GM18873 (cell line): Measurements from ENCODE around the gene AADACL3.
"Not testable (repeated sequence)": the region's sequence is repeated elsewhere in the genome, so short reads cannot be mapped to it uniquely, and the experiment has no call there.

ENCODE experiments used
- ATAC-seq: cut with Tn5 transposase; IDR thresholded peaks from one replicate; pipeline ENCODE4 v1.9.1; 2021; ENCODE audit warnings: mild to moderate bottlenecking, moderate library complexity, moderate number of reproducible peaks; ENCODE audit not compliant: unreplicated experiment, low FRiP score

Gene AADACL3

GRCh38 chr1:12713651-12714050 lies 2.3 kb upstream of the AADACL3 start:
- ATAC-seq = not testable (repeated sequence)

GRCh38 chr1:12714710-12715475 lies 1.0 kb upstream of the AADACL3 start:
- no peak for ATAC-seq

DNA sequence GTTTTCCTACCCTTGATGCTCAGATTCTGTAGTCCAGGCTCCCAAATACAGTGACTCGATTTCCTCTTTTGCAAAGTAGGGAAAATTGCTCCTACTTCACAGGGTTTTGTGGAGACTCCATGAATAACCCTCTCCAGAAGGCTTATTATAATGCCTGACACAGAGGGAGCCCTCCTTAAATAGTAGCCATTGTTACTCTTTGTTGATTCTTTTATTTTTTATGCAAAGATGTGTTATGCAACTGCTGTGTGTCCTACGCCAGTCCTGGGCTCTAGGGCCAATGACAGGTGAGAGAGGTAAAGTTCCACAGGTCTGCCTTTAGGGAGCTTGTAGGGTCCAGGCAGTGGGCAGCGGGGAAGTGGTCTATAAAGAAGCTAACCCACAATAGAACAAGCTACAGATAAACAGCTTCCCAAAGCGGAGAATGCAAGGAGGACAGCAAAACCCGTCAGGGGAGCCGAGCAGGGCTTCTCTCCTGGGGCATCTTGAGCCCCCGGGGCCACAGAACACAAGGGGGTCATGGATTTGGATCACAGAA lies 1.5 kb downstream of the AADACL3 start:
- no peak for ATAC-seq

- no peak for ATAC-seq
Measured at GRCh38 chr1:12722626-12723025, 6.7 kb downstream of the AADACL3 start.

DNA sequence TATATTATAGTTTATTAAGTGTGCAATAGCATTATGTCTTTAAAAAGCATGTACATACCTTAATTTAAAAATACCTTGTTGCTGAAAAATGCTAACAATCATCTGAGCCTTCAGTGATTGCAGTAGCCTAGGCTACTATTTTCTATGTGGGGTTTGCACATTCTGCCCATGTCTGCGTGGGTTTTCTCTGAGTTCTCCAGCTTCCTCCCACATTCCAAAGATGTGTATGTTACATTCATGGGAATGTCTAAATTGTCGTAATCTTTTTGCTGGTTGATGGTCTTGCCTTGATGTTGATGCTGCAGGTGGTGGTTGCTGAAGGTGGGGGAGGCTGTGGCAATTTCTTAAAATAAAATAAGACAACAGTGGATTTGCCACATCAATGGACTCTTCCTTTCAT lies 12.5 kb downstream of the AADACL3 start:
- ATAC-seq = no peak

DNA sequence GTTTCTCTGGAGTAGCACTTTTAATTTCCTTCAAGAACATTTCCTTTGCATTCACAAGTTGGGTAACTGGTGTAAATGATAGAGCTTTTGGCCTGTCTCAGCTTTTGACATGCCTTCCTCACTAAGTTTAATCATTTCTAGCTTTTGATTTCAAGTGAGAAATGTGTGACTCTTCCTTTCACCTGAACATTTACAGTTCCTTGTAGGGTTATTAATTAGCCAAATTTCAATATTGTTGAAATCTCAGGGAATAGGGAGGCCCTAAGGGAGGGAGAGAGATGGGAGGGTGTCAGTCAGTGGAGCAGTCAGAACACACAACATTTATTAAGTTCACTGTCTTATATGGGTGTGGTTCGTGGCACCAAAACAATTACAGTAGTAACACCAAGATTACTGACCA lies 14.2 kb downstream of the AADACL3 start:
- ATAC-seq = no peak

GRCh38 chr1:12731084-12731483 lies 15.2 kb downstream of the AADACL3 start:
- not testable (repeated sequence) for ATAC-seq

DNA sequence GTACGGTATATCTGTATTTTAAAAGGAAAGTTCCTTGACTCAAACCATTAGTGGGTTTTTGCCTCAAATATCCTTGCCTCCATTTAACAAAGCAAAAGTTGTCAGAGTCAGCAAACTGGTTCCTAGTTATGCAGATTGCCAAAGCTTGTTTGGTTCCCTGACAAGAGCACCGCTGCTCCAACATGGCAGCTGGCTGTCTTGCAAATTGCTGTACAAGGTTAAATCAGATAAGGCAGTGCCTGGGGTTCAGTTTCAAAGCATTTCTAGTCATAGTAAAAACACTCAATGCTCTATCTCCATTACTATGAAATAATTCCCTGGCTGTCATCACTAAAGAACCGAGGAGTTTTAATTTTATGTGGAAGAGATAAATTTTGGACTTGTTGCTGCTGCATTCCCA lies 18.7 kb downstream of the AADACL3 start:
- no peak for ATAC-seq

GRCh38 chr1:12738934-12739333 lies 23.0 kb downstream of the AADACL3 start:
- no peak for ATAC-seq

DNA sequence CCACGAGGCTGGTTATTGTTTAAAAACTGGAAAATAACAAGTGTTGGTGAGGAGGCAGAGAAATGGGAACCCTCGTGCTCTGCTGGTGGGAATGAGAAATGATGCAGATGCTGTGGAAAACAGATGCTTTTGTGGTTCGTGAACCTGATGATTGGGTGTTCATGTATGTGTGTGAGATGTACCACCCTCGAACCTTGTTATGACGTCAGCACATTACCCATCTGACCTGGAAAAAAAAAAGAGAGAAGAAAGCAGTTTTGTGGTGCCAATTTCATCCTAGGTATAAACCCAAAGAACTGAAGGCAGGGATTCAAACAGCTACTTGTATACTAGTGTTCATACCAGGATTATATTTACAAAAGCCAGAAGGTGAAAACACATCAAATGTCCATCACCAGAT lies 23.7 kb downstream of the AADACL3 start:
- ATAC-seq = no peak

DNA sequence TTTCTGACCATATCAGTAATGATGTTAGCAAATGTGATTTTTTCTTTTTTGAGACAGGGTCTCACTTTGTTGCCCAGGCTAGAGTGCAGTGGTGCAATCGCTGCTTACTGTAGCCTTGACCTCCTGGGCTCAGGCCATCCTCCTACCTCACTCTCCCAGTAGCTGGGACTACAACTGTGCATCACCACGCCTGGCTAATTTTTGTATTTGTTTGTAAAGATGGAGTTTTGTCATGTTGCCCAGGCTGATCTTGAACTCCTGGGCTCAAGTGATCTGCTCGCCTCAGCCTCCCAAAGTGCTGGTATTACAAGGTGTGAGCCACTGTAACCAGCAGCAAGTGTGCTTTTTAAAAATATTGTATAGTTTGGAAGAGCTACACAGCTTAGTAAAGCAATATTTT lies 26.0 kb downstream of the AADACL3 start:
- no peak for ATAC-seq

DNA sequence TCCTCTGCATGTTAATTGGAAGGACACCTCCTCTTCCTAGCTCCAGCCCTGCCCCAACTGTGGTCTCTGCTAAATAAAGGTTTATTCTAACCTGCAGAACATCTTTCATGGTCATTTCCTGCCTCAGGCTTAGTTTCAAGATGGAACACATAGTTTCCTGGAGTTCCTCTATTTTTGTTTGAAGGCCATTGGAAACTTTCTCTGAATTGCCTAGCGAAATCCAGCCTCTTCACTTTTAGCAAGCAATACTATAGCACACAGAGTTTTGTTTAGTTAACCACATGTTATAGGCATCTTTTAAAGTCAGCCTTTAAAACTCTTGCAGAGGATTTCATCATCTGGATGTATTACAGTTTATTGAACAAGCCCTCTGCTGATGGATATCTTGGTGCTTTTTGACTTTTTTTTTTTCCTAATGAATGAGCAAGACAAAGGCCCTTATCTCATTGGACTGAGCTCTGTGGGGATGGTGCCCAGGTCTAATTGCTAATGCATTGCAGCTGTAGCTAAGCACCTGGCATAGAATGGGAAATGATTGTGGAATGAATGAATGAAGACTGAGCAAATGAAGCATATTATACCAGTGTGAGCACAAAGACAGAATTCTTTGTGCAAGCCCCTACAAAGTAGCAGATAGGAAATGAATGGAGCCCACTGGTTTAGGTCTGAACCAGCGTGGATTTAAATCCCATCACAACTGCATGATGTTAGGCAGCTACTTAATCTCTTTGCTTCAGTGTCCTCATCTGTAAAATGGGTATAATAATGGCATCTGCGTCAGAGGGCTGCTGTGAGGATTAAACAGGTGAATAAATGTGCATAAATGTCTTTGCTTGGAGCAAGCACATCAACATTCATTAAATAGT lies 29.4 kb downstream of the AADACL3 start:
- no peak for ATAC-seq

GRCh38 chr1:12745992-12746323 lies 30.0 kb downstream of the AADACL3 start, which contains the start of gene CFAP107:
TSS of gene CFAP107 (plus strand) at chr1:12746200. CDS start at chr1:12746431, 231 bp downstream.
- no peak for ATAC-seq

- ATAC-seq = no peak
Measured at GRCh38 chr1:12748778-12749355, 33.0 kb downstream of the AADACL3 start.

DNA sequence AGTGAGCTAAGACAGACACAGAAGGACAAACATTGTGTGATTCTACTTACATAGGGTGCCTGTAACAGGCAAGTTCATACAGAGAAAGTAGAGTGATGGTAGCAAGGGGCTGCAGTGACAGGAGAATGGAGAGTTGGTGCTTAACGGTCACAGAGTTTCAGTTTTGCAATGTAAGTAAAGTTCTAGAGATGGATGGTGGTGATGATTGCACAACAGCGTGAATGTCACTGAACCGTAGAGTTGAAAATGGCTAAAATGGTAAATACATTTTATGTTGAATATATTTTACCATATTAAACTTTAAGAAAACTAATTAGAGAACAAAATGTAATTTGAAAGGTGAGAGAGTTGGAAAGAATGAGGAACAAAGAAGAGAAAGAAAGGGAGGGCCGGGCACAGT lies 38.8 kb downstream of the AADACL3 start:
- no peak for ATAC-seq

DNA sequence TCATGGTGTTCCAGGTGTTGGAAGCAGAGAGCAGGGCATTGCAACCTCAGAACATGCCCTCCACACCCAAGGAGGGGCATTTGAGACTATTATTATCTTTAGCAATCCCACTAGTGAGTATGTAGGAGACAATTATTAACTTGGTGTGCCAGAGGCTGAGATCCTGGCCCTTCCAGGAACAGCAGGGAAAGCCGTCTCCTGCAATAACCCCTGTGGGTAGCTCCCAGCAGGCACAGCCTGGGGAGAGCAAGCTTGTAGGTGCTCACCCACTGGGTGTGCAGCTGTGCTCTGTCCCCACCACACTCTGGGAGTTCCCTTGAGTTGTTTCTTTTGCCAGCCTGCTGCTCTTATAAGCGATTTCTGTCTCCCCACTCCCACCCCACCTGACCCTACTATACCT lies 40.4 kb downstream of the AADACL3 start:
- ATAC-seq = no peak

GRCh38 chr1:12756768-12757413 lies 41.0 kb downstream of the AADACL3 start:
- no peak for ATAC-seq

DNA sequence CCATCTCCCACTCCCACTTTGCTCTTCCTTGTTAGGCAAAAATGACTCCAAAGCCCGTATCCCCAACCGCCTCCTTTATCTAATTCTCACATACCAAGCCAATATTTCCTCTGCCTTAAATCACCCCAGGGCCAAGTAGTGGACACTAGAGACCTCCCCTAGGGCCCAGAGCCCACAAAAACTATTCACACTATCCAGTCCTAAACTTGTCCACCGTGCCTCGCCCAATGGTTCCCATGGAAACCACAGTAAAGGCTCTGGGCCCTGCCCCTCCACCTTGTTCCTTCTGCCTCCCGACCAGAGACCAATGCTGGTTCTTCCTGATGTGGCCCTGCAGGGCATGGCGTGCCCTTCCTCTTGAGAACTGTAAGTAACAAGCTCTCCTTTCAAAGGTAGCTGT lies 41.9 kb downstream of the AADACL3 start:
- ATAC-seq = no peak

- no peak for ATAC-seq
Measured at GRCh38 chr1:12760256-12760795, 44.4 kb downstream of the AADACL3 start.

DNA sequence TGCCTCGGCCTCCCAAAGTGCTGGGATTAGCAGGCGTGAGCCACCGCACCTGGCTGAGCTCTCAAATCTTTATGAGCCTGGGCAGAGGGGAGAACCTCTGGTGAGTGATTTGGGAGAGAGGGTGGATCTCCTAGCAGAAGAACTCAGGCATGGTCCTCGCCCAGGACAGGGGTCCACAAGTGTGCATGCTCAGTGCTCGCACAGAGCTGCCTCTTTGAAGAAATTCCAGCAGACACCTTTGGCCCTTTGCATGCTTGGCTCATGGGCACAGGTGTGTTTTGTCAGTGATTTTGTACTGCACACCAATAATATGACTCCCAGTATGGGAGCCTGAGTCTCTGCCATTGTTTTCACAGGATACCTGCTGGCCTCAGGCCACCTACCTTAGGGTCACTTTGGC lies 45.9 kb downstream of the AADACL3 start:
- ATAC-seq = no peak
